Endodermal cell (in vitro differentiated cells): ENCODE measurements around the gene PLCG2. TPM values are rescaled to one million over a fixed set of nuclear protein-coding genes. Genes with fewer than 3 reads are reported as not detected.
A peak's percentile ranks its signal among the peaks of the same experiment; 100 is the strongest.

Experiments
- DNase-seq: peaks from one replicate; pipeline ENCODE4 v3.0.0-alpha.2; 2017
- H3K27ac ChIP-seq: 2 replicates; pipeline ENCODE4 v1.5.1; 2013; ENCODE audit warnings: mild to moderate bottlenecking, low read depth, low read length, moderate library complexity
- H3K27me3 ChIP-seq: 2 replicates; pipeline ENCODE4 v1.6.1; 2013; ENCODE audit warnings: mild to moderate bottlenecking, low read length, moderate library complexity; ENCODE audit not compliant: insufficient read depth, control insufficient read depth, poor library complexity, severe bottlenecking
- H3K36me3 ChIP-seq: 2 replicates; pipeline ENCODE4 v1.7.0; 2013; ENCODE audit warnings: mild to moderate bottlenecking, low read length, moderate library complexity; ENCODE audit not compliant: control insufficient read depth, insufficient read depth
- H3K4me1 ChIP-seq: one replicate; pipeline ENCODE4 v1.7.0; 2013; ENCODE audit warnings: low read length; ENCODE audit not compliant: control insufficient read depth, insufficient read depth
- H3K4me3 ChIP-seq: 2 replicates; pipeline ENCODE4 v1.5.1; 2013; ENCODE audit warnings: mild to moderate bottlenecking, low read length, moderate library complexity
- H3K9ac ChIP-seq: 2 replicates; pipeline ENCODE4 v1.6.1; 2013; ENCODE audit warnings: mild to moderate bottlenecking, low read length, moderate library complexity; ENCODE audit not compliant: poor library complexity, severe bottlenecking; ENCODE audit errors: extremely low read depth
- H3K9me3 ChIP-seq: 2 replicates; pipeline ENCODE4 v1.6.1; 2013; ENCODE audit warnings: mild to moderate bottlenecking, low read length, moderate library complexity; ENCODE audit not compliant: control insufficient read depth
- H3K27ac Mint-ChIP-seq: 2 replicates; pipeline ENCODE4 v1.8.0; 2020; ENCODE audit warnings: mixed read lengths
- H3K27me3 Mint-ChIP-seq: 2 replicates; pipeline ENCODE4 v1.8.0; 2021; ENCODE audit warnings: mild to moderate bottlenecking, mixed read lengths; ENCODE audit not compliant: insufficient read depth
- H3K36me3 Mint-ChIP-seq: 2 replicates; pipeline ENCODE4 v1.8.0; 2020; ENCODE audit warnings: low read depth, mixed read lengths
- H3K4me1 Mint-ChIP-seq: 2 replicates; pipeline ENCODE4 v1.8.0; 2020; ENCODE audit warnings: mixed read lengths
- H3K4me3 Mint-ChIP-seq: 2 replicates; pipeline ENCODE4 v1.8.0; 2020; ENCODE audit warnings: mild to moderate bottlenecking, moderate library complexity, mixed read lengths
- H3K9me3 Mint-ChIP-seq: 2 replicates; pipeline ENCODE4 v1.8.0; 2020; ENCODE audit warnings: mild to moderate bottlenecking, mixed read lengths
- WGBS, 2 experiments: methylation state at CpG; one replicate each; pipeline versions ENCODE4 v1.1.5 to v1.1.7; 2013; ENCODE audit warnings: missing lambda C conversion rate in 2 of 2, mixed read lengths in 1 of 2; ENCODE audit not compliant: insufficient coverage in 1 of 2, insufficient read length in 1 of 2; 5-methylcytosine and 5-hydroxymethylcytosine counted together
- total RNA-seq, 2 donors: library from RNA; stranded (reverse); fragmentation: NEBNext Ultra II Directional in 1 of 2; extraction: Animal tissue kit (Norgen Biotek cat#: 25700) in 1 of 2; gene quantifications; 2 replicates in 1 of 2; 3 replicates in 1 of 2; pipeline ENCODE4 v1.2.1, GENCODE V29; 2021
- TF ChIP-seq, protein P1 (sequence below): fragments of 200-600 bp; sonication (generic); conservative IDR thresholded peaks from 2 replicates; pipeline ENCODE4 v1.5.0; 2021; ENCODE audit warnings: antibody characterized with exemption, mild to moderate bottlenecking

PLCG2 gene
- total RNA-seq, 2 donors from 2014 or later, result 34.7 to 48.4 TPM

DNA sequence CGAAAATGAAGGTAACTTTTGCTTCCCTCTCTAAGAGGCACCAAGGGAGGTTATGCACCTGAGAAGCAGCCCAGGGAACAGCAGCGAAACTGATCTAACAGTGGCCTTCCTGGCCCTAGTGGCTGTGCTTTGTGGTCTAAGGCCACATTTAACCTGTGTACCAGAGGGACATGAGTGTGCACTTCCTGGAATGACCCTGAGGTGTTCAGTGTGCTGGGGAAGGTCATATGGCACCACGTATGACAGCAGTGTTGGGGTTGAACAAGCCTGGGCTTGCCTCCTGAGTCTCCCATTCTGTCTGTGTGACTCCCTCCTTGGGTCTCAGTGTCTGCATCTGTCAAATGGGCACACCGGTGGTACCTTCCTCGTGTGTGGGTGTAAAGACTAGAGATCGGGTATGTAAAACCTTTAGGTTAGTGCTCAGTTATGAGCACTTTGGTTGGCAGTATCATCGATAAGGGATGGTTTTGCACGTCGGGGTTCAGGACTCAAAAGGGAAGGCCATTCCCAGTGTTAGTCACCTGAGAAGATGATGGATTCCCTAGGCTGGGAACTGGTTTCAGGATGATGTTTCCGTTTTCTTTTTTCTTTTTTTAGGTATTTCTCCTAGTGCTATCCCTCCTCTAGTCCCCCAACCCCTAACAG is 31.9 kb downstream of the PLCG2 start:
- Mint-ChIP-seq H3K4me1 (peaks cover 21% of the 10 kb centered on the region), H3K27ac (no peak overlapping the region), H3K4me3 (no peak overlapping the region), H3K9me3 (peaks cover 16% of the 10 kb centered on the region), H3K27me3 (no peaks in the 10 kb centered on the region), H3K36me3 (peaks cover 3% of the 10 kb centered on the region)
- TF ChIP-seq, protein P1, sequence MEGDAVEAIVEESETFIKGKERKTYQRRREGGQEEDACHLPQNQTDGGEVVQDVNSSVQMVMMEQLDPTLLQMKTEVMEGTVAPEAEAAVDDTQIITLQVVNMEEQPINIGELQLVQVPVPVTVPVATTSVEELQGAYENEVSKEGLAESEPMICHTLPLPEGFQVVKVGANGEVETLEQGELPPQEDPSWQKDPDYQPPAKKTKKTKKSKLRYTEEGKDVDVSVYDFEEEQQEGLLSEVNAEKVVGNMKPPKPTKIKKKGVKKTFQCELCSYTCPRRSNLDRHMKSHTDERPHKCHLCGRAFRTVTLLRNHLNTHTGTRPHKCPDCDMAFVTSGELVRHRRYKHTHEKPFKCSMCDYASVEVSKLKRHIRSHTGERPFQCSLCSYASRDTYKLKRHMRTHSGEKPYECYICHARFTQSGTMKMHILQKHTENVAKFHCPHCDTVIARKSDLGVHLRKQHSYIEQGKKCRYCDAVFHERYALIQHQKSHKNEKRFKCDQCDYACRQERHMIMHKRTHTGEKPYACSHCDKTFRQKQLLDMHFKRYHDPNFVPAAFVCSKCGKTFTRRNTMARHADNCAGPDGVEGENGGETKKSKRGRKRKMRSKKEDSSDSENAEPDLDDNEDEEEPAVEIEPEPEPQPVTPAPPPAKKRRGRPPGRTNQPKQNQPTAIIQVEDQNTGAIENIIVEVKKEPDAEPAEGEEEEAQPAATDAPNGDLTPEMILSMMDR, result no peak
- Histone ChIP-seq H3K9me3 (no peaks in the 10 kb centered on the region), H3K27me3 (no peaks in the 10 kb centered on the region), H3K9ac (no peak overlapping the region), H3K4me1 (peaks cover 5% of the 10 kb centered on the region), H3K27ac (no peak overlapping the region), H3K4me3 (no peak overlapping the region), H3K36me3 (no peaks in the 10 kb centered on the region)
- WGBS, 2 experiments, result 95 to 97% methylated on average over 8 to 10 of the region's 10 CpGs
- DNase-seq, result no peak

GRCh38 chr16:81813648-81814047 is 34.6 kb downstream of the PLCG2 start:
- Histone ChIP-seq H3K4me3 (no peak overlapping the region), H3K36me3 (no peaks in the 10 kb centered on the region), H3K4me1 (peaks cover 5% of the 10 kb centered on the region), H3K9me3 (no peaks in the 10 kb centered on the region), H3K27ac (no peak overlapping the region), H3K9ac (no peak overlapping the region), H3K27me3 (no peaks in the 10 kb centered on the region)
- Mint-ChIP-seq H3K27me3 (no peaks in the 10 kb centered on the region), H3K4me1 (peaks cover 24% of the 10 kb centered on the region), H3K36me3 (peaks cover 3% of the 10 kb centered on the region), H3K9me3 (peaks cover 16% of the 10 kb centered on the region), H3K4me3 (no peak overlapping the region), H3K27ac (peak overlapping the region; percentile 49)
- TF ChIP-seq, protein P1, result no peak
- no peak for DNase-seq
- WGBS, 2 experiments, result 83 to 95% methylated on average over 2 of the region's 2 CpGs

DNA sequence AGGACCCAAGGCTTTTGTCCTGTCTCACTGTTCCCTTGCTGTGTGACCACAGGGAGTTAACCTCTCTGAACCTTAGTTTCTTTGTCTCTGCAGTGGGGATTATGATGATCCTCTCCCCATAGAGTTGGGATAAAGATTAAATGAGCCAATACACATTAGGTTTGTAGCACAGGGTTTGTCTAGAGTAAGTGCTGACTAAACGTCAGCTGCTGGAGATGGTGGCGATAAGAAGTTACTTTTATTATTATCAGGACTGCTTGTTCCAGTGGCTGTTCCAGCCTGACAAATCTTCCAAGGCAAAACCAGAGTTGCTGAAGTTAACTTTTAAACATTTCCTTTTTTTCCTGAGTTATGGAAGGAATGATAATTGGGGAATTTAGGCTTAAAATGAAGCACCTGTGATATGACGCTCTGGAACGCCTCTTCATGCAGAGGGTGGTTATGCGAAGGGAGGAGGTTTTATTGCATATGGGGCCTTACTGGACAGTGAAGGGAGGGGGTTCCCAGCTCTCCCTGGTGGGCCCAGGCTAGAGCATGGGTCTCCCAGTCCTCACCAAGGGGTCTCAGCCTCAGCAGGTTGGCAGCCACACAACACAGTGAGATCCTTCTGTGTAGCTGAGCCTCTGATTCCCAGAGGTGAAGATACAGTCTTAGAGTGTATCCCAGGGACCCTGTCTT is 35.8 kb downstream of the PLCG2 start:
- Mint-ChIP-seq H3K27ac (peak overlapping the region; percentile 91), H3K9me3 (peaks cover 16% of the 10 kb centered on the region), H3K4me1 (peaks cover 24% of the 10 kb centered on the region), H3K36me3 (no peaks in the 10 kb centered on the region), H3K27me3 (no peaks in the 10 kb centered on the region), H3K4me3 (no peak overlapping the region)
- Histone ChIP-seq H3K9ac (no peak overlapping the region), H3K4me3 (no peak overlapping the region), H3K36me3 (no peaks in the 10 kb centered on the region), H3K9me3 (no peaks in the 10 kb centered on the region), H3K27ac (no peak overlapping the region), H3K4me1 (peaks cover 5% of the 10 kb centered on the region), H3K27me3 (no peaks in the 10 kb centered on the region)
- TF ChIP-seq, protein P1, result no peak
- WGBS, 2 experiments, result 95 to 100% methylated on average over 2 to 5 of the region's 5 CpGs
- DNase-seq, result no peak
